Measurements from ENCODE around the gene DOCK10.

DOCK10 gene

DNA sequence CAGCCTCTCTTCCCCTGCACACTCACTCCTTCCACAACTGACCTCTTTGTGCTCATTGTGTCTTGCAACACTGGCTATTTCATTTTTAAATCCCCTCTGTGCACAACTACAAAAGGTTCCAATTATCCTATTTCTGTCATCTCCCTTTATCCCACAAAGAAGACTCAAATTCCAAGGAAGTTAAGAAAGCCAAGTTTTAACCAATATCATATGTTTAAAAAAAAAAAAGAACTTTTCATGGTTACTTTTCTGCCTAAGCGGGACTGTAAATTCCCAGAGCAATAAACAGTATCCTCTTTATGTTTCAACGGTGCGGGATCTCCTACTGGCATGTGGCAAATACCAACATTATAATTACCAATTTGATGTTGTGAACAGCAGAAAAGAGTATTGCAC lies 83.8 kb downstream of the DOCK10 start:
- TF ChIP-seq, protein P1, sequence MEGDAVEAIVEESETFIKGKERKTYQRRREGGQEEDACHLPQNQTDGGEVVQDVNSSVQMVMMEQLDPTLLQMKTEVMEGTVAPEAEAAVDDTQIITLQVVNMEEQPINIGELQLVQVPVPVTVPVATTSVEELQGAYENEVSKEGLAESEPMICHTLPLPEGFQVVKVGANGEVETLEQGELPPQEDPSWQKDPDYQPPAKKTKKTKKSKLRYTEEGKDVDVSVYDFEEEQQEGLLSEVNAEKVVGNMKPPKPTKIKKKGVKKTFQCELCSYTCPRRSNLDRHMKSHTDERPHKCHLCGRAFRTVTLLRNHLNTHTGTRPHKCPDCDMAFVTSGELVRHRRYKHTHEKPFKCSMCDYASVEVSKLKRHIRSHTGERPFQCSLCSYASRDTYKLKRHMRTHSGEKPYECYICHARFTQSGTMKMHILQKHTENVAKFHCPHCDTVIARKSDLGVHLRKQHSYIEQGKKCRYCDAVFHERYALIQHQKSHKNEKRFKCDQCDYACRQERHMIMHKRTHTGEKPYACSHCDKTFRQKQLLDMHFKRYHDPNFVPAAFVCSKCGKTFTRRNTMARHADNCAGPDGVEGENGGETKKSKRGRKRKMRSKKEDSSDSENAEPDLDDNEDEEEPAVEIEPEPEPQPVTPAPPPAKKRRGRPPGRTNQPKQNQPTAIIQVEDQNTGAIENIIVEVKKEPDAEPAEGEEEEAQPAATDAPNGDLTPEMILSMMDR (IDR thresholded peaks at IDR 0.05; ENCODE audit: insufficient read depth, missing control alignments), result no peak
- DNase-seq (ENCODE audit: insufficient read length, low spot score) (no peak), FAIRE-seq (no peak)

DNA sequence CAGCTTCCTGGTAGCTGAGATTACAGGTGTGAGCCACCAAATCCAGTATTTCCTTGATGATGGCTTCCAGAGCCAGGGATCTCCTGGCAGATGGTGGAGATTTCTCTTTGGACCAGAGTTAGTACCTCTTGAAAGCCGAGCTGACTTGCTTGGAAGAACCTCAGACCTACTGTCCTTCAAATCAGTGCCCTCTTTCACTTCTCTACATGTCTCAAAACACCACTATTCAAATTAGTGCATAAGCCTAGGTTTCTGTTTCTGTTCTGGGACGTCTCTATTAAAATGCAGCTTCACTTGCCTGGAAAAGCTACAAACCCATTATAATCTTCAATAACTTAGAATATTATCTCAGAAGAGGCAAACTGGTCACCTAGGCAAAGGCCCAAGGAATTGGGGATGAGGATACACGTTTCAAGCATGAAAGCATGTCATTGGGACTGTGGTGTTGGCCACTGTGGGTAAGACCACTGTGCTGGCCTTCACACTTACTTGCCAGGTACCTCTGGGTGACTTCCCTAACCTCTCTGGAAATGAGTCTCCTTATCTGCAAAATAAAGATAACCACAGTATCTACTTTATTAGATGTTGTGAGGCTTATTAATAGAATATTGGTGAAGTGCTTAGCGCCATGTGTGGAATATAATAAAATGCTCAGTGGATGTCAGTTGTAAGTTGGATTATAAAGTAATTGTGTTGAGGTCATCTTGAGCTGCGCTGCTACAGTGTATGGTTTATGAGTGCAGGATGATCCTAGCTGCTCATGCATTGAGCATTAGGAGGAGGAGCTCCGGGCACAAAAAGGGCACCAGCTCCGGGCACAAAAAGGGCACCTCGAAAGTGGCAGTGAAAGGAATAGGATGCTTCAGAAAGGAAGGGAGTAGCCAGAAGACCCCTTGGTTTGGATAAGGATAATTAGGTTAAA lies 84.5 kb downstream of the DOCK10 start:
- no peak for DNase-seq (ENCODE audit: insufficient read length, low spot score)
- FAIRE-seq, result no peak
- TF ChIP-seq, protein P1 (IDR thresholded peaks at IDR 0.05; ENCODE audit: insufficient read depth, missing control alignments), result no peak

DNA sequence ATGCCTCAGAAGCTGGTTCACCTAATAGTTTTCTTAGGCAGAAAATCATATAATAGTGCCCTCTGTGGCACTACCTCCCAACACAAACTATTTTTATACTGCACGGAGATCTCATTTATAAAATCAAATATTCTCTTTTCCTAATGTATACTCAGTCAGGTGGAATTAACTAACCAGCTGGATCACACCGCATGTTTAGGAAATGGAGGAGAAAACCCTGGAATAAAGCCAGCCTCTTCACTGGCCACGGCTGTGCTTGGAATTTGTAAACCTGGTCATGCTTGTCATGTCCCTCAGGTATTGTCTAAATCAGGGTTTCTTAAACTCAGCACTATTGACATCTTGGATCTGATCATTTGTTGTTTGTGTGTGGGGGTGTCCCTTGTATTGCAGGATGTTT lies 85.6 kb downstream of the DOCK10 start:
- no peak for FAIRE-seq
- DNase-seq (ENCODE audit: insufficient read length, low spot score), result no peak
- TF ChIP-seq, protein P1 (IDR thresholded peaks at IDR 0.05; ENCODE audit: insufficient read depth, missing control alignments), result no peak

DNA sequence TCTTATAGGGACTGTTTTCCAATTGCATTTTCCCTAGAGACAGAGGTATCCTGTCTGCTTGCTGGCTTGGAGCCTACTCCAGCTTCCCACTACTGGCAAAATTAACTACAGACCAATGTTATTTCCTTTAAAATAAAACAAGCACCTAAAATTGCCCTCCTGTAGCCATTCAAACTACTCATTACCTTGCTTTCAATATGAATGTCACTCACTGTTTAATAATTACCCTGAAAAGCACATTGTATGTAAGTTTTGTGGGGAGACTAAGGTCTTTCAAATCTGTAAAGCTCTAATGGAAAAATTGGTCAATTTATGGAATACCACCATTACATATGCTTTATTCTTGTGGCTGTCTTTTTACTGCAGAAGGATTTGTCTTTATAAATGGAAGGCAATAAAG lies 87.3 kb downstream of the DOCK10 start:
- TF ChIP-seq, protein P1 (IDR thresholded peaks at IDR 0.05; ENCODE audit: insufficient read depth, missing control alignments), result no peak
- no peak for DNase-seq (ENCODE audit: insufficient read length, low spot score)
- FAIRE-seq, result no peak

DNA sequence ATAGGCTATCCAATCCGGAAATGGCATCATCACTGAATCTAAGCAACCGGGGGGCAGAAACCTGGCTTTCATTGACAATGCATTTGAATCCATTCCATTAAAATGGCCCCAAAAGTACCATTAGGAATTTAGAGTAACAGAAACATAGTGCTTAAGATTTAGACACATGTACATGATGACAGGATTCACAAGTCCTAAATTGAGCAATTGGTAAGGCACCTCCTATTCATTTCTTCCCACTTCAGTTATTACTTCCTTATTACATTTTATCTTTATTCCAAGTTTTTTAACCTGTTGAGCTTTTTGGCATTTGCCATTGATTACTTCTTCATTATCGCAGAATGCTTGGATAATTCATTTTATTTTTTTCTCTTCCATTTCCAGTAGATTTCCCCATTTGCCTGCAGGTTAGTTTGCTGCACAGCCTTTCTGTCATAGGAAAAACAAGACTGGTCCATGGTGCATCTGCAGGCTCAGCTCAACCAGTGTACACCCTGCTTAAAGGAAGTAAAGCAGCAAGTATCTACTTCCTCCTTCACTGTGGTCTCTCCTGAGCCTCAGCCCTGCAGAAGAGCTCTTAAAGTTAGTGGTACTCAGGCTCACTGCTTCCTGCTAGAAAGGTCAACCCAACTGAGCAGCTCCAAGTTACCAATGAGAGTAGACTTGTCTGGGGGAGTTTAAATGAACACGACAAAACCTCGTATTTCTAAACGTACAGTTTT lies 89.2 kb downstream of the DOCK10 start:
- TF ChIP-seq, protein P1 (IDR thresholded peaks at IDR 0.05; ENCODE audit: insufficient read depth, missing control alignments), result no peak
- DNase-seq (ENCODE audit: insufficient read length, low spot score) (no peak), FAIRE-seq (no peak)

DNA sequence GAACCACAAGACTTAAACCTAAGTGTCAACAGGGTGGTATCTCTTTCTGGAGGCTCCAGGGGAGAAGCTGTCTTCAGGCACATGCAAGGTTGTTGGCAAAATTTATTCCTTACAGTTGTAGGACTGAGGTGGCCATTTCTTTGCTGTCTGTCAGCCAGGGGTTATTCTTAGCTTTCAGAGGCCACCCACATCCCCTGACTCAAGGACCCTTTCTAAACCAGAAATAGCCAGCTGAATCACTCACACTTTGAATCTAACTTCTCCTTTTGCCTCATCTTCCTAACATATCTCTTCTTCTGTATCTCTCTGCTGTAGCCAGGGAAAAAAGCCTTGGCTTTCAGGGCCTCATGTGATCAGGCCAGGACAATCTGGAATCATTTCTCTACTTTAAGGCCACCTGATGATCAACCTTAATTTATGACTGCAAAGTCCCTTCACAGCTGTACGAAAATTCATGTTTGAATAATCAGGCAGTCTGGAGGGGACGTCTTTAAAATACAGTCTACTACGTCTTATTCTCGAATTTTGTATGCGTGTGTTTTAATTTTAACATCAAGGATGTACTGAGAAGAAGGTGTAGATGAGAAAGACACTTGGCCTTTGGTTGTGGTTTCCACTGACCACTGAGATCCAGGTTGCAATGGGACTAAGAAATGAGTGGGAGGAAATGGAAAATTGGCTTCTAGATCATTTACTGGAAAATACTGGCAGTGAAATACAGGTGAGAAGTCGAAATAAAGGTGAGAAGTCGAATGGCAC lies 90.4 kb downstream of the DOCK10 start:
- FAIRE-seq (no peak), DNase-seq (ENCODE audit: insufficient read length, low spot score) (no peak)
- TF ChIP-seq, protein P1 (IDR thresholded peaks at IDR 0.05; ENCODE audit: insufficient read depth, missing control alignments), result no peak

All from D721Med (cell line).